ENCODE data around the gene ELAVL4.

Gene ELAVL4

DNA sequence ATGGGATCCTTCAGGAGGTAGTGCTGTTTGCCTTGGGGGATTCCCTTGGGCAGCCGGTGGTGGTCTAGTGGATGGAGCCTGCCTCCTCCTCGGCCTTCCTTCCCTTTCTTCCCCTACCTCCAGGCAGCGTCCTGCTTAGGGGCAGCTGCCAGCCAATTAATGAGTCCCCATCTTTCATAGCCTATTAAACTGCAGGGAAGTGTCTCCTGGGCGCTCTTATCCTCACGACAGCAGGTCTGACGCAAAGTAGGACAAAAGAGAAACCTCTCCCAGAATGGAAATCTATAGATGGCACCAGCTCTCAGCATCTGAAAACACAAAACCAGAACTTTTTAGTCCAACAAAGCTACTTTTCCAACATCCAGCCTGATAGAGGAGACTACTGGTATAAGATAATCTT, 69.3 kb downstream of the ELAVL4 start:
- no peak for DNase-seq (ENCODE audit: low read depth in 3 of 3, low spot score in 1 of 3)

DNA sequence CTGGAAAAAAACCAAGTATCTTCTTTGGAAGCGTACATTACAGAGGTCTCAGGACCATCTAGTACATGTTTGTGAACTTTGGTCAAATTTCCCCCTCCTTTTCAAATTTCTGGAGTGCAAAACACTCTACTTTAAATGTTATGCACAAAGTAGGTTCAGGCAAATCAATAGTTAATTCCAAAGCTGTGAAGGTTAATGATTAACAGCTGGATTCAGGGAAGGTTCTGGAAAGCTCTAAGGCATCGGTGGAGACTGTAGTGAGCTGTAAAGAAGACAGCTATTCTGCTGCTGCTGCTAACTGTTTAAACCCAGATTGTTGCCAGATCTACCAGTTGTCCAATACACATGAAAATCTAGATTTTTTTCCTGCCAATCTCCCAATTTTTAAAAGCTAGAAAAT, 70.9 kb downstream of the ELAVL4 start:
- no peak for DNase-seq (ENCODE audit: low read depth in 3 of 3, low spot score in 1 of 3)

DNA sequence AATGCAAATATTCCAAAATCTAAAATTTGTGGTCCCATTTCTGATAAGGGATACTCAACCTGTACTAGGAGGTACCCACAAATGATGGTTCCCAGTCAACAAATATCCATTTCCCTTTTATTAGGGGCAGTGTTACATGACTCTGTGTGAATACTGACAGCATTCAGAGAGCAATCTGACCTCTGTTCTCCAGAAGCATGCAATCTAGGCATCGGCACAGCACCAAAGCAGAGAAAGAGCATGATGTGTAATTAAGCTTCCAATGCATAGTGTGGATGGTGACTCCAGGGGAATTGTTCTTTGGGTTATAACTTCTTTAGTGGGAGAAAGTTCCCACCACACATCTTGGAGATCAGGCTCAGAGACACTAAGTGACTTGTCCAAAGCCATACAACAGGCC, 71.6 kb downstream of the ELAVL4 start:
- no peak for DNase-seq (ENCODE audit: low read depth in 3 of 3, low spot score in 1 of 3)

GRCh38 chr1:50181027-50181663, 72.4 kb downstream of the ELAVL4 start:
- DNase-seq (ENCODE audit: low read depth in 3 of 3, low spot score in 1 of 3) = no peak

DNA sequence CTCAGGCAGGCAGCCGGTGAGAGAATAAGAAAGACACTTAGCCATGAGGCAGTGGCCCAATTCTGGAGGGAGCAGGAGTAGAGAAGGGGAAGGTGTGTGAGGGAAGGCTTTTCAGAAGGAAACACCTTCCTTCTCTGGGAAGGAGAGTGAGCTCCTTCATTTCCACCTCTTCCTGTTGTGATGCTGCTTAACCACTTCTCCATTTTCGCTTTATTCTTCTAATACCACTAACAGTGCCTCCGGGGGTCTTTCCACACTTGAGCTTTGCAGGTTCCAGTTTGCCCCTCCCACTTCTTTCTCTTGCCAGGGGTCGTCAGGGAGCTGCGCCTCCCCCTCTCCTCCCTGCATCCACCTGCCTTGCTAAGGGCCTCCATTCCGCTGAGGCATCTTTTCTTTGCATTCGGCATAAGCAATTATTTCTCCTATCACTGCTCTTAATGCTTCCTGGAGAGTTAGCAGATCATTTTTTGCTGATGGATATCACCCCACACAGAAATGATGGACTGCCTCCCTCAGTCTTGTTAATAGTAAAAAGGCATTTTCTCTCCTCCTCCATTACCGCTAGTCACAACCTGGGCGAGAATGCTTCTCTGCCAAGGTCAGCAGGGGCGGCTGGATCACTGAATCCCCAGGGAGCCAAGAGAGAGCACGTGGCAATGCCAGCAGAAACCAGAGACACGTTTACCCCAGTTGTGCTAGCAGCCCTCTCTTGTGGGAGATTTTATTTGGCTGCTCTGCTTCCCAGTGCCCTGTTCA, 74.8 kb downstream of the ELAVL4 start:
- DNase-seq (ENCODE audit: low read depth in 3 of 3, low spot score in 1 of 3) = no peak

GRCh38 chr1:50189369-50189768, 80.6 kb downstream of the ELAVL4 start:
- DNase-seq (ENCODE audit: low read depth in 3 of 3, low spot score in 1 of 3) = no peak

DNA sequence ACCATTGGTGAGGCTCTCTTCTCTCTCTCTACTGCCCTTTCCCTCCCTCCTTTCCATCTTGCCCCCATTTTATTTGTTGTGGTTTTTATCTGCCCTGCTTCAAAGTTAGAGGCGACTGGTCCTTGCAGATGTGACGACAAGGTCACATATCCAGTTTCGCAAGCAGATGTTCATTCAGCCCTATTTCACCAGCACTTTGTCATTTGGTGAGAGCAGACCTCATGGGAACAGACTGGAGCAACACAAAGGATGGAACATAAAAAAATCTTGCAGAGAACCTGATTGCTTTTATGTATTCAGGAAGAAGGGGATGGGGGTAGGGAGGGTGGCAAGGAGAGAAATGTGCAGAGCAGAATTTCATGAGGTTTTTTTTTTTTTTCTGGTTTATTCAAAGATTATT, 84.3 kb downstream of the ELAVL4 start:
- DNase-seq (ENCODE audit: low read depth in 3 of 3, low spot score in 1 of 3) = no peak

GRCh38 chr1:50195205-50195604, 86.5 kb downstream of the ELAVL4 start:
- DNase-seq (ENCODE audit: low read depth in 3 of 3, low spot score in 1 of 3) = no peak

DNA sequence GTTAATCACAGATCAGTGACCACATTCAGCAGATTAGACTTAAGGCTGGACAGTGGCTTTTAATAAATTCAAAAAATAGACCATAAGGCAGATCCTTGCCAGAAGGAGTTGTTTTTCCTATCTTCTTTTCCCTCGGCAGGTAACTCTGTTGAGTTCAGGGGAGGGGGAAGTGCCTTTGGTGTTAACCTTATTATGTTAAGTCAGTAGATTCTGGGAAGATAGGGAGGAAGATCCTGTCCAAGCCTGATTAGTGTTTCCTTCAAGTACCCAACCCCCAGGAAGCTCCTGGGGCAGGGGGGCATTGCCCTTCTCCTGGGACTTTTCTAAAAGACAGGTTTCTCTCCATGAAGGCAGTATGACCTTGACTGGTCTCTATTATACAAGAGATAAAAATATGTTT, 87.4 kb downstream of the ELAVL4 start:
- DNase-seq (ENCODE audit: low read depth in 3 of 3, low spot score in 1 of 3) = no peak

DNA sequence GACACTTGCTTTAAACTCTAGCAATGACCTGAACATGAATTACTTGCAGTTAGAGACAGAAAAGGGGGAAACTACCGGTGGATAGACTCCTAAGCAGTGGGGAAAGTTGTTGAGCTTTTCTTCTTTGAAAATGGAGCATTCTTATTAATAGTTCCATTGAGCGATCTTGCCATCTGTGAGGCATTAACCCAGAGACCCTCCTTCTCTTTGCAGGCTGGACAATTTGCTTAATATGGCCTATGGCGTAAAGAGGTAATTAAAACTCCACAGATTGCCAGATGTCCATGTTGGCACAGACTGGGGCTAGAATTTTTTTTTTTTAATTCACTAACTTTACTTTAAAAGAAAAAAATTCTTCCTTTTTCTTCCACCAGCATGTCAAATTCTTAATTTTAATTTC, 88.5 kb downstream of the ELAVL4 start:
- DNase-seq (ENCODE audit: low read depth in 3 of 3, low spot score in 1 of 3) = no peak

- no peak for DNase-seq (ENCODE audit: low read depth in 3 of 3, low spot score in 1 of 3)
These were observed 99.6 kb downstream of the ELAVL4 start for GRCh38 chr1:50208315-50208714.

DNA sequence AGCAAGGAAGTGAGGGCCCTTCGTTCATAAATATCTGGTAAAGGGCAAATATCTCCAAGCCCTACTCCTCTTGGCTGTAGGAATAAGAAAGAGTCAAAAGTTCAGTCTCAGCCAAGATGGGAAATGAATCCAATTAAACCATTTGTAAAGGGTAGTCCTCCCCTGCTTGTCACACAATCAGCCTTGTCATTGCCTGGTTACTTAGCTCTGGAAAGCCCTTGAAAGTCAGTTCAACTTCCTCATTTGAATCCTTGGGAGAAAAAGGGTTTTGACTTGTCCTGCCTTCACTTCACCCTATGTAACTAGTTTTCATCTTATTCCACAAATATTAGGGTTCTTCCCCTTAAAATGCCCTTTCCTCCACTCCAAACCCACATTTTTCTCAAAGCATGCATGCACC, 100.0 kb downstream of the ELAVL4 start:
- DNase-seq (ENCODE audit: low read depth in 3 of 3, low spot score in 1 of 3) = no peak

DNA sequence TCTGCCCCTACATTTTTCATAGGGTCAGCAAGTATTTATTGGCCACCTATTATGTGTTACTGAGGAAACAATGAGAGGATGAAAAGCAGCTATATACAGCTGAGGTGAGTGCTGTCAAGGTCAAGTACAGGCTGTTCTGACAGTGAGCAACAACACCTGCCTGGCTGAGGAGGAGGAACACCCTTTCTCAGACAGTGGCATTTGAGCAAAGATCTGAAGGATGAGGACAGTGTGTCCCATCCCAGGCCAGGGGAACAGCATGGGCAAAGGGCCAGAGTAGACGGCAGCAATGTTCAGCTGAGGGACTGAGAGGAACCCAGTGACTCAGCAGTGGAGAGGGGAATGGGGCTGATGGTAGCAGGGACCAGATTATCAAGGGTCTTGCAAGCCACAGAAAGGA, 101.0 kb downstream of the ELAVL4 start:
- no peak for DNase-seq (ENCODE audit: low read depth in 3 of 3, low spot score in 1 of 3)

DNA sequence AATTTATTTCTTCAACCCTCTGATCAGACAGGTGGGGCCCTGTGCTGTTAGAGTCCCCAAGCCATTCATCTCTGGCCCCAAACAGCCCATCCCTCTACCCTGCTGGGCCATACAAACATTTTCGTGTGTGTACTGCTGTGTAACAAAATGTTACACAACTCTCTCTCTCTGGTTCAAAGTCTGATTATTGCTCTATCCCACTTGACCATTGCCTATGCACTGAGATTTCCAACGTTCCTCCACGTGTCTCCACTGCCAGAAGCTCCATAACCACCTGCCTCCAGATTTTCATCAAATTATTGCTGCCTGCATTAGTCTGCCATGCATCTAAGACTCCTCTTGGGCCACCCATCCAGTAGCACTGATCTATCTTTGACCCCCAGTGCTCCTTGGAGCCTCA, 104.8 kb downstream of the ELAVL4 start:
- no peak for DNase-seq (ENCODE audit: low read depth in 3 of 3, low spot score in 1 of 3)

GRCh38 chr1:50214717-50215116, 106.0 kb downstream of the ELAVL4 start:
- no peak for DNase-seq (ENCODE audit: low read depth in 3 of 3, low spot score in 1 of 3)

GRCh38 chr1:50218344-50219120, 109.8 kb downstream of the ELAVL4 start:
- DNase-seq (ENCODE audit: low read depth in 3 of 3, low spot score in 1 of 3) = no peak

GRCh38 chr1:50228871-50229384, 120.2 kb downstream of the ELAVL4 start:
- no peak for DNase-seq (ENCODE audit: low read depth in 3 of 3, low spot score in 1 of 3)

DNA sequence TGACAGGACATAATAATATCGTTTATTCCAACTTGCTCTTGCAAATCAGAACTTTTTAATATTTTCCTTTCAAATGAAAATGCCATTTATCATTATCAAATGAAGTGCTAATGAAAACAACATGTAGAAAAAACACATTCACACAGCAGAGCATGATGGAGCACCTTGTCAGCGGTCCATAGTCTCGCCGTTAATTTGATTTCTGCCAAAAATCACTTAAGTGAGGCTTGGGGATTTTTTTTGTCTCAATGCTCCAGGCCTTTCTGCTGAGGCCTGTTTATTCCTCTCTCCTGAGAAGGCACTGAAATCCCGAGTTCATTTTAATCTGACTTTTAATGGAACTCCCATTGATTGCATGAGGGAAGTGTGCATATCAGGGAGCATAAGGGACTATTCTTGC, 122.5 kb downstream of the ELAVL4 start:
- DNase-seq (ENCODE audit: low read depth in 3 of 3, low spot score in 1 of 3) = no peak

DNA sequence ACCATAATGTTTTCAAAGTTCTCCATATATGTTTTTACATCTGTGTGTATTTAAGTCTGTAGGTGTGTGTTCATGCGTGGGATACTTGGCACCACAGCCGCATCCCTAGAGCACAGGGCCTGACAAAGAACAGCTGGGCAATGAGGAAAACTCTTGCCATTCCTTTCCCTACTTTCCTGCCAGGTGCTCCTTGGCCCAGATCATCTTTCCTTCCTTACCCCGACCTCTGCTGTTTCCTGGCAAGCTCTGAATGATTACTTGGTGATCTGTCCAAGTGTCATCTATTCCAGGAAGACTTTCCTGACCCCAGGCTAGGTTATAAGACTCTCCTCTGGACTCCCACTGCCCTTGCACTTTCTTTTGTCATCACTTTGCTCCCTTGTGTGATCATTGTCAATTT, 123.6 kb downstream of the ELAVL4 start:
- no peak for DNase-seq (ENCODE audit: low read depth in 3 of 3, low spot score in 1 of 3)

- DNase-seq (ENCODE audit: low read depth in 3 of 3, low spot score in 1 of 3) = no peak
These were observed 127.9 kb downstream of the ELAVL4 start for GRCh38 chr1:50236656-50237055.

DNA sequence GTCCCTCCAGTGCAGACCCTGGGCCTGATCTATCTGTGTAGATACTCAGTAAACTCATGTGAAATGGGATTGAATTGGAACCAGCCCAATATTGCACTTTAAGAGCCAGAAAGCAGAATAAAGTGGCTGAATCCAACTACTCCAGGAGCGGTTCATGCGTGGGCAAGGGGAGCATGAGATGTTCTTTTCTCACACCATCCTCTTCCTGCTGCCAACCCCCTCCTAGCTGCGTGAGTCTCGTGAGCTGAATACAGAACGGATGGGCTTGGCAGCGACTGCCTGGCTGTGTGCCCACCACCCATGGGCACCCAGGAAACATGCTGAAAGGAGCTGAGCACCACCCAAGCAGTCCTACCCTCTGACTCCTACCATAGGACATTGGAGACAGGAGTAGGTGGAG, 128.3 kb downstream of the ELAVL4 start:
- no peak for DNase-seq (ENCODE audit: low read depth in 3 of 3, low spot score in 1 of 3)

DNA sequence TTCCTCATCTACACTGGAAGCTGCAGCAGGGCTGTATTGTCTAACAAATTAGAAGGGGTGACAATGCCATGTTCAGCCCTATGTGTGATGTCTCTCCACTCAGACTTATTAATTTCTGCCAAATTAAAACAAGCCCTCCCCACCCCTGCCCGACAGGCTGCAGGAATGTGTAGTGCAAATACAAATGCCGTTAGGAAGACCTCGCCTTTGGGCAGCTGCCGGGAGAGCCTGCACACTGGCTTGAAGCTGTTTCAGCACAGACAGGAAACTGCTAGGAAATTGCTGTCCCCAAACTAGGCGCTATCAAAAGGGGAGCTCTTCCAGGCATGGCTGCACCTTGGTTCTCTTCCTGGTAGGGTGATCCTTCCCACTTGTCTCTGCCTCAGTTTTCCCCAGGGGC, 135.2 kb downstream of the ELAVL4 start:
- DNase-seq (ENCODE audit: low read depth in 3 of 3, low spot score in 1 of 3) = no peak

Measured in stimulated activated CD4-positive, alpha-beta T cell treated with anti-CD3 and anti-CD28 coated beads, TNF-alpha, amount 100 ng/mL, for 1 hour (primary cell).